Testis (tissue), 2 donors: ENCODE data around the gene CTCF.

Experiments
- POLR2A ChIP-seq: fragments of 450-650 bp; IDR thresholded peaks from one replicate; pipeline ENCODE4 v1.6.1; 2017; ENCODE audit warnings: antibody characterized with exemption, mild to moderate bottlenecking, moderate library complexity
- TF ChIP-seq, protein P1 (sequence below), 3 experiments: fragments of 450-650 bp in 2 of 3; fragments of 200-600 bp in 1 of 3; sonication (generic) in 1 of 3; IDR thresholded peaks; one replicate each; pipeline ENCODE4 v1.5.1; 2016 to 2019; ENCODE audit warnings: antibody characterized with exemption in 3 of 3, mild to moderate bottlenecking in 2 of 3, moderate library complexity in 1 of 3

DNA sequence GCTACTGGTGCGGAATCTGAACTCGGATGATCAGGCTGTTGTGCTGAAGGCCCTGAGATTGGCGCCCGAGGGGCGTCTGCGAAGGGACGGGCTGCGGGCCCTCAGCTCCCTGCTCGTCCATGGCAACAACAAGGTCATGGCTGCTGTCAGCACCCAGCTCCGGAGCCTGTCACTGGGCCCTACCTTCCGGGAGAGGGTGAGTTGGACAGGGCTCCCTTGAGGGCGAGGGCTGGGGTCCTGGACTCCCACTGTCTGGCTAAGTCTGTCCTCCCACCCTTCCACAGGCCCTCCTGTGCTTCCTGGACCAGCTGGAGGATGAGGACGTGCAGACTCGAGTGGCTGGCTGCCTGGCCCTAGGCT, 16.7 kb upstream of the CTCF start:
- TF ChIP-seq, protein P1, sequence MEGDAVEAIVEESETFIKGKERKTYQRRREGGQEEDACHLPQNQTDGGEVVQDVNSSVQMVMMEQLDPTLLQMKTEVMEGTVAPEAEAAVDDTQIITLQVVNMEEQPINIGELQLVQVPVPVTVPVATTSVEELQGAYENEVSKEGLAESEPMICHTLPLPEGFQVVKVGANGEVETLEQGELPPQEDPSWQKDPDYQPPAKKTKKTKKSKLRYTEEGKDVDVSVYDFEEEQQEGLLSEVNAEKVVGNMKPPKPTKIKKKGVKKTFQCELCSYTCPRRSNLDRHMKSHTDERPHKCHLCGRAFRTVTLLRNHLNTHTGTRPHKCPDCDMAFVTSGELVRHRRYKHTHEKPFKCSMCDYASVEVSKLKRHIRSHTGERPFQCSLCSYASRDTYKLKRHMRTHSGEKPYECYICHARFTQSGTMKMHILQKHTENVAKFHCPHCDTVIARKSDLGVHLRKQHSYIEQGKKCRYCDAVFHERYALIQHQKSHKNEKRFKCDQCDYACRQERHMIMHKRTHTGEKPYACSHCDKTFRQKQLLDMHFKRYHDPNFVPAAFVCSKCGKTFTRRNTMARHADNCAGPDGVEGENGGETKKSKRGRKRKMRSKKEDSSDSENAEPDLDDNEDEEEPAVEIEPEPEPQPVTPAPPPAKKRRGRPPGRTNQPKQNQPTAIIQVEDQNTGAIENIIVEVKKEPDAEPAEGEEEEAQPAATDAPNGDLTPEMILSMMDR (IDR thresholded peaks at IDR 0.05), result no peak
- no peak for TF ChIP-seq POLR2A
